ENCODE data around the gene MOB1B. TPM values are rescaled to one million over a fixed set of nuclear protein-coding genes. Genes with fewer than 3 reads are reported as not detected.

Gene MOB1B
- total RNA-seq, 1 experiment from 2014 or later: 33.2 TPM

GRCh38 chr4:70895811-70896491 lies 6.2 kb upstream of the MOB1B start:
- ChIA-PET POLR2A (no interaction called here), CTCF (no interaction called here), RAD21 (ENCODE audit: low non-redundant PET in 1 of 2, low total read pairs in 2 of 2, uncharacterized antibody in 2 of 2, unreplicated experiment in 2 of 2) (no interaction called here)
- ATAC-seq (no peak), DNase-seq (ENCODE audit: low read depth, low spot score) (no peak)
- Histone ChIP-seq H3K4me2 (ENCODE audit: low read length) (no peak overlapping the region), H4K20me1 (ENCODE audit: insufficient read depth) (no peaks in the 10 kb centered on the region), H2AFZ (ENCODE audit: low read depth, low read length, poor library complexity, severe bottlenecking) (no peak overlapping the region), H3K79me2 (ENCODE audit: insufficient read depth, low read length) (no peaks in the 10 kb centered on the region), H3K36me3 (ENCODE audit: control insufficient read depth in 1 of 2, insufficient read depth in 2 of 2, low read length in 2 of 2) (no peaks in the 10 kb centered on the region), H3K9me2 (ENCODE audit: insufficient read depth) (no peaks in the 10 kb centered on the region), H3K9me3 (ENCODE audit: control insufficient read depth in 1 of 2, insufficient read depth in 1 of 2, low read depth in 1 of 2, low read length in 2 of 2) (no peaks in the 10 kb centered on the region), H3K27ac (ENCODE audit: low read depth, low read length) (no peak overlapping the region), H3K4me1 (ENCODE audit: control insufficient read depth in 1 of 2, insufficient read depth in 2 of 2, low read length in 2 of 2) (no peaks in the 10 kb centered on the region), H3K27me3 (ENCODE audit: insufficient read depth, low read length) (no peaks in the 10 kb centered on the region), H3K4me3 (replicated peaks in 1 of 2; ENCODE audit: low read depth in 1 of 2, low read length in 2 of 2) (no peak overlapping the region), H3K9ac (ENCODE audit: low read length) (no peak overlapping the region)
- no TSS peak for BruUV-seq (replicated peaks)
- TF ChIP-seq RAD21 (IDR thresholded peaks at IDR 0.05; ENCODE audit: low read depth) (no peak), SP1 (IDR thresholded peaks at IDR 0.05; ENCODE audit: low read depth) (no peak), CTCF (IDR thresholded peaks at IDR 0.05 in 2 of 3, conservative IDR thresholded peaks at IDR 0.05 in 1 of 3; ENCODE audit: borderline replicate concordance in 1 of 3, insufficient read depth in 1 of 3, low read depth in 2 of 3, low read length in 2 of 3) (no peak), JUND (IDR thresholded peaks at IDR 0.05) (no peak), CBX3 (IDR thresholded peaks at IDR 0.05; ENCODE audit: low read depth) (no peak), POLR2AphosphoS5 (IDR thresholded peaks at IDR 0.05; ENCODE audit: low read depth, low read length) (no peak), POLR2A (IDR thresholded peaks at IDR 0.05; ENCODE audit: borderline replicate concordance, extremely low read depth, insufficient read depth, insufficient read length) (no peak), EZH2 (IDR thresholded peaks at IDR 0.05) (no peak), ZNF274 (IDR thresholded peaks at IDR 0.05; ENCODE audit: low read depth, low read length) (no peak), MAX (IDR thresholded peaks at IDR 0.05) (no peak), FOSL1 (IDR thresholded peaks at IDR 0.05; ENCODE audit: low read depth) (no peak), ATF3 (IDR thresholded peaks at IDR 0.05) (no peak), SIN3A (IDR thresholded peaks at IDR 0.05; ENCODE audit: low read depth) (no peak), TCF7L2 (IDR thresholded peaks at IDR 0.05; ENCODE audit: borderline replicate concordance, extremely low read depth, insufficient read depth, insufficient read length) (no peak), ZBTB33 (IDR thresholded peaks at IDR 0.05; ENCODE audit: extremely low read depth, insufficient replicate concordance, low read length) (no peak), EGR1 (IDR thresholded peaks at IDR 0.05; ENCODE audit: low read depth) (no peak)
- TF ChIP-seq, protein P1, sequence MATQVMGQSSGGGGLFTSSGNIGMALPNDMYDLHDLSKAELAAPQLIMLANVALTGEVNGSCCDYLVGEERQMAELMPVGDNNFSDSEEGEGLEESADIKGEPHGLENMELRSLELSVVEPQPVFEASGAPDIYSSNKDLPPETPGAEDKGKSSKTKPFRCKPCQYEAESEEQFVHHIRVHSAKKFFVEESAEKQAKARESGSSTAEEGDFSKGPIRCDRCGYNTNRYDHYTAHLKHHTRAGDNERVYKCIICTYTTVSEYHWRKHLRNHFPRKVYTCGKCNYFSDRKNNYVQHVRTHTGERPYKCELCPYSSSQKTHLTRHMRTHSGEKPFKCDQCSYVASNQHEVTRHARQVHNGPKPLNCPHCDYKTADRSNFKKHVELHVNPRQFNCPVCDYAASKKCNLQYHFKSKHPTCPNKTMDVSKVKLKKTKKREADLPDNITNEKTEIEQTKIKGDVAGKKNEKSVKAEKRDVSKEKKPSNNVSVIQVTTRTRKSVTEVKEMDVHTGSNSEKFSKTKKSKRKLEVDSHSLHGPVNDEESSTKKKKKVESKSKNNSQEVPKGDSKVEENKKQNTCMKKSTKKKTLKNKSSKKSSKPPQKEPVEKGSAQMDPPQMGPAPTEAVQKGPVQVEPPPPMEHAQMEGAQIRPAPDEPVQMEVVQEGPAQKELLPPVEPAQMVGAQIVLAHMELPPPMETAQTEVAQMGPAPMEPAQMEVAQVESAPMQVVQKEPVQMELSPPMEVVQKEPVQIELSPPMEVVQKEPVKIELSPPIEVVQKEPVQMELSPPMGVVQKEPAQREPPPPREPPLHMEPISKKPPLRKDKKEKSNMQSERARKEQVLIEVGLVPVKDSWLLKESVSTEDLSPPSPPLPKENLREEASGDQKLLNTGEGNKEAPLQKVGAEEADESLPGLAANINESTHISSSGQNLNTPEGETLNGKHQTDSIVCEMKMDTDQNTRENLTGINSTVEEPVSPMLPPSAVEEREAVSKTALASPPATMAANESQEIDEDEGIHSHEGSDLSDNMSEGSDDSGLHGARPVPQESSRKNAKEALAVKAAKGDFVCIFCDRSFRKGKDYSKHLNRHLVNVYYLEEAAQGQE (IDR thresholded peaks at IDR 0.05; ENCODE audit: low read depth): no peak
- intact Hi-C loops (cut with micrococcal nuclease): no loop called here

Data from HCT116 (cell line).